Activated effector memory CD4-positive, alpha-beta T cell treated with anti-CD3 and anti-CD28 coated beads, Interleukin-2, amount 50 U/mL, for 16 hours (primary cell): ENCODE results near the gene NT5C1B.

Source experiments
- DNase-seq: peaks from one replicate; pipeline ENCODE4 v3.0.0-alpha.2; 2020

Gene NT5C1B

DNA sequence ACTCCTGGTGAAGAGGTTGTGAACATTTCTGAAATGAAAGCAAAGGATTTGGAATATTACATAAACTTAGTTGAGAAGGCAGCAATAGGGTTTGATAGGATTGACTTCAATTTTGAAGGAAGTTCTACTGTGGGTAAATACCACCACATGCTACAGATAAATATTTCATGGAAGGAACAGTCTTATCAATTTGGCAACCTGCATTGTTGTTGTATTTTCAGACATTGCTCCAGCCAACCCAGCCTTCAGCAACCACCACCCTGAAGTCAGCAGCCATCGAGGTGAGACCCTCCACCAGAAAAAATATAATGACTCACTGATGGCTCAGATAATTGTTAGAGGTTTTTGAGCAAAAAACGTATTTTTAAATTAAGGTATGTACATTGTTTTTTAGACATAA is 38.9 kb downstream of the NT5C1B start:
- DNase-seq, result no peak

DNA sequence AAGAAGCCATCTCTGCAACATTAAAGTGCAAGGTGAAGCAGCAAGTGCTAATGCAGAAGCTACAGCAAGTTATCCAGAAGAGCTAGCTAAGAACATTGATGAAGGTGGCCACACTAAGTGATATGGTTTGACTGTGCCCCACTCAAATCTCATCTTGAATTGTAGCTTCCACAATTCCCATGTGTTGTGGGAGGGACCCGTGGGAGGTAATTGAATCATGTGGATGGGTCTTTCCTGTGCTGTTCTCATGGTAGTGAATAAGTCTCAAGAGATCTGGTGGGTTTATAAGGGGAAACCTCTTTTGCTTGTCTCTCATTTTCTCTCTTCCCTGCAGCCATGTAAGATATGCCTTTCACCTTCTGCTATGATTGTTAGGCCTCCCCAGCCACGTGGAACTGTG is 40.3 kb downstream of the NT5C1B start:
- DNase-seq, result no peak

DNA sequence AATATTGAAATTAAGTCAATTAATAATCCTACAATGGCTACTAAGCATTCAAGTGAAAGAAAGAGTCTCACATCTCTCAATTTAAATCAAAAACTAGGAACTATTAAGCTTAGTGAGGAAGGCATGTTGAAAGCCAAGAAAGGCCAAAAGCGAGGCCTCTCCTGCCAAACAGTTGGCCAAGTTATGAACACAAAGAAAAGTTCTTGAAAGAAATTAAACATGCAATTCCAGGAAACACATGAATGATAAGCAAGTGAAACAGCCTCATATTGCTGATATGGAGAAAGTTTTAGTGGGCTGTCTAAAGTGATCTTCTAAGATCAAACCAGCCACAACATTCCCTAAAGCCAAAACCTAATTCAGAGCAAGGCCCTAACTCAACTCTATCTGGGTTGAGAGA is 40.7 kb downstream of the NT5C1B start:
- DNase-seq, result no peak

DNA sequence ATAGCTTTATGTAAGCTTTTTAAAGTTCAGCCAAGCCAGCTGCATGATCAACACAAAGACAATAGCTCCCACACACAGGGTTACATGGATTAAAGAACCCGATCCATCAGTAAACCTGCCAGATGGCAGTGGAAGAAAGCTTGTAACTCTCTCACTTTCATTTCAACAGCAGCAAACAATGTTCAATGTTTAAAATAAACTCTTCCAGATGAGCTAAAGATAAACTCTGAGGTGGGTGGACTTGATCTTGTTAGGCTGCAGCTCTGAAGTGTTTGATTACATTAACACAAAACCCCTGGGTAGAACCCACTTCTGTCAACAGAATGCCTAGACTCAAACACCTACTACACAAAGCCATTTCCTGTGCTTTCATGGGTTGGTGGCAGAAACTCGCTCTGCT is 42.8 kb downstream of the NT5C1B start:
- no peak for DNase-seq

DNA sequence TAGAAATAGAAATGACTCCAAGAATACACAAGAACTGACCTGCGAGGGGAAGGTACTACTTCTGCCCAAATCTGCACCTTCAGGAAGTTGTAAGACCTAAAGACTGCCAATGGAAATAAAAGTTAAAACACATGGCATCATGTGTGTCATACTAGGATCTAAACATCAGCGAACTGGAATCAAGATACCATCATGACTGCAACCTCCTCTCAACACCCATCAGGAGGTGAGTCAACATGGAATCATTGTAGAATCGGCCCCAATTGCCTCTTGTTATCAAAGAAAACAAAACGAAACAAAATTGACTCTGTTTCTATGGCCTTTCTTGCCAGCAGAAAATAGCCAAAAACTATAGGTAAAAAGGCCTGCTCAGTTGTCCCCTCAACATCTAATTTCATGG is 44.0 kb downstream of the NT5C1B start:
- DNase-seq, result no peak

DNA sequence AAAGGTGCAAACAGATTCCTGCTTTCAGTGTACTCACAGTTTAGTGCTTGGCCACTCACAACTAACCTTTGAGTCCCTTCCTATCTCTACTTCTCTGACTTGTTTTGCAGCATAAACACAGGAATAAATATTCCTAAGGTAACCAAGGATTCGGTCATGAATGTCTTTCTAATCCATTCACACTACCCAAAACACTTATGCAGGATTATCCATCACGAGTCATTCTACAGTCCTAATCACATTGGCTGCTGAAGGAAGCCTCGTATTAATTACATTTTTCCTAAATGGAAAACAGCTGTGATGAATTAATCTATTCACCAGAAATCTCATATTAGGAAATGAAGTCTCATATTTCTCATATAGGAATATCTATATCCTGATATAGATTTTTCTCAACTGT is 45.2 kb downstream of the NT5C1B start:
- no peak for DNase-seq

DNA sequence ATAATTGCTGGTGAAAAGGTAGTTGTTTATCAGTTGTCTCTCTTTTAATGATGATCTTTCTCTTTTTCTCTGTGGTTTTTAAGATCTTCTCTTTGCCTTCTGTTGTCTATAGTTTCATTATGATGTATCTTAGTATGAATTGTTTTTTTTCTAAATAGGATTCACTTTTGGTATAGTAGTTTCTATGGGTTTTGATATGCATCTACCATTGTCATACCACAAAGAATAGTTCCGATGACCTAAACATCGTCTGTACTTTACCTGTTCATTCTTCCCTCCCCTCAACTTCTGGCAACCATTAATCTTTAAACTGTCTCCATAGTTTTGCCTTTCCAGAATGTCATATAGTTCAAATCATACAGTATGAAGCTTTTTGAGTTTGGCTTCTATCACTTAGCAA is 48.5 kb downstream of the NT5C1B start:
- no peak for DNase-seq

DNA sequence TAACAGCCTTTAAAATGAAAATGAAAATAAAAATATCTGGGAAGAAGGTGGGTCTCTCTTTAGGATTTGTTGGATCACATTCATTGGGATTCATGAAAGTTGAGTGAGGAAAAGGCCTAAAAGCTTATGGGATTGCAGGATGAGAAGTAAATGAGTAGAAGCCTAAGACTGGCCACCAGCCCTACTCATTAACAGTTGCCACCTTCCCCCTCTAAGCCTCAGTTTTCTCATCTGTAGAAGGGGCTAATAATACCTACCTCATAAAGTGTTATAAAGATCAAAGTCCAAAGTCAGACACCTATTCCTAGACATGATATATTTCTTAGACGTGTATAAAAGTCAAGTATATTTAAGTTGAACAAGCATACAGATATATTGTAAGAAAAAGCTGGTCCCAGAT is 52.7 kb downstream of the NT5C1B start:
- no peak for DNase-seq

DNA sequence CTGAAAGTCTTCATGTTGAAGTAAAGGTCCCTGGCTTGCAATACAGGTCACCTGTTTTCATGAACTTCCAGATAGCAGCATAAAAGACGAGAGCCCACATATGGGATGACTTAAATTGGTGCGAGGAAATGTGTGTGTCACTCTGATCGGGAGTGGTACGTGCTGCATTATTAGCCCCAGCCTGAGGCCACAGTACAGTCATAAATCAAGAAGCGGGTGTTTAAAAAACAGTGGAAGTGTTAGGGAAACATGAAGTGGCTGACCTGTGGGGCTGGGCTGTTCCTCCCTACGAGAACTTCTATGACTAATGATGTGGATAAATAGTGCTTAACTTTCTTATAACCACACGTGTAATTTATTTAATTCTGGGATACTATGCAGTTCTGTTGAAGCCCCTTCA is 53.3 kb downstream of the NT5C1B start:
- no peak for DNase-seq

DNA sequence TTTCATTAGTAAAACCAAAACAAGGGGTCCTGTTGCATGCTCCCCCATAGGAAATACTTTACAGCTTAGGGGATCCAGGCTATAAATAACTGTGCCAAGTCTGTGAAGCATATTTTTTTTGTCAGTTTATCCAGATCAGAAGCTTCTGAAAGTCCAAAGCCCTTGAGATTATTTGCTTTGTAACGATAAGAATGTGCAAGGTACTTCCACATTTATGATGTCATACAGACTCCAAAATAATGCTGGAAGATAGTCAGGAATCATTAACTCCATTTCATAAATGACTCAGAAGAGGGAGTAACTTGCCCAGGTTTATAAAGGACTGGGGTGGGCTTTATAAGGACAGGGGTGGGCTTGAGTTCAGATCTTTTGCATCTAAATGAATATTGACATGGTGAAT is 58.2 kb downstream of the NT5C1B start:
- no peak for DNase-seq

DNA sequence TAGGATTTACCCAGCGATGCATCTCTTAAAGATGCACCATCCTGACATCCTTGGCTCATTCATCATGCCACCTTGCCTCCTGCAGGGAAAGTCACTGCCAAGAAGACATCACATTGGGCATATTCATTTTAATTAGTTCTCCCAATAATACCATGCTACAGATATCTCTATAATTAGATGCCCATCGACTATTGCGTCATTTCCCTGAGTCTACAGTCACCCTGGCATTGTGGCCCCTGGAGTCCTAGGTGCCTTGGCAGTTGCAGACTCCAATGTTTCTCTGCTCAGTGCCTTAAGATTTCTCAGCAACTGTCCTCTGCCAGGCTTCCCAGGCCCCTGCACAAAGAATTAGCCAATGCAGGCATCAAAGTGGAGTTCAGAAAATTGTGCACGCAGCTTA is 61.5 kb downstream of the NT5C1B start:
- no peak for DNase-seq

DNA sequence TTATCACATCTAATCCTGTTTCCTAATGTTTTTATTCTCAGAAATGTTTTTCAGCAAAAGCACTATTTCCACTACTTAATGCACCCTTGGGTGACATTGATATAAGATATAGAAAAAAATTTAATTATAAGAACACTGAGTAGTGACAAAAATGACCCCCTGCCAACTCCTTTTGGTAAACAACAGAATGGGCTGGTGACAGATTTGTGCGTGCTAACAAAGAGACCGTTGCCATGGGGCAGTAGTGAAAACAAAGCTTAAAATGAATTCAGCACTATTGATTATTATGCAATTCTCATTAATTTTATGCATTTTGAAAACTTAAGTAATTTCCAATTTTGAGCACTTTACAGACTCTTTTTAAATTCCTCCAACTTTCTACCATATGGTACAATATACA is 62.0 kb downstream of the NT5C1B start:
- no peak for DNase-seq

DNA sequence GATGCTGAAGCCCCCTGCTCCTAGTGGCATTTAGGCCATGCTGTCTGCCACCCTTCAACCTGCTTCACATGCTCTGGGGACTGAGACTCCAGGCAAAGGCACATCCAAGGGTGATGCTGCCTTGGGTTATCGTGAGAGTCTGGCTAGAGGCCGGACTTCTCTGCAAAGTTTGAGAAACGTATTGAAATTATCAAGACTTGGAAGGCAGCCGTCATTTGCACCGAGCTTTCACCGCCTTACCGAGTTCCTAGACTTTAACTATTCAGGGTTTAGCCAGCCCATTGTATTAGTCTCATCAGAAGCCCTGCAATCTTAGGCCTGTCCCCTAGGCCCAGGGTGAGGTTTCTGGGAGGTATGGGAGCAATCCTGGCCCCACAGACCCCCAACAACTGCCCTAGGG is 62.9 kb downstream of the NT5C1B start:
- no peak for DNase-seq

DNA sequence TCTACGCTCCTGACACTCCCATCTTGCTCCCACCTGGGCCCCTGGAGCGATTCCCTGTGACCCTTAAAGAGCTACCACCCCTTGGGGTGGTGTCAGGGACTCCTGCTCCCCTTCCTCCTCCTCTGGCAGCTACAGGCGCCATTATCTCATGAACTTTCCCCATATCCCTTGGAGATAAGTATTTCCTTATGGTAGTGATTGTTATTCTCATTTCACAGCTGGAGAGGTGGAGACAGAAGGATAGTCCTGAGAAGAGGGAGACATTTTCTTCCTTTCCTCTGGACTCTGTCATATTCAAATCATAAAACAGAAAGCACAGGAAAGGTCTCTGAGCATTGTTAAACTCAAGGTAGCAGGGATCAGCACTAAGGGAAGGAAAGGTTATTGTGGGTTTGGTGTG is 63.5 kb downstream of the NT5C1B start:
- no peak for DNase-seq

DNA sequence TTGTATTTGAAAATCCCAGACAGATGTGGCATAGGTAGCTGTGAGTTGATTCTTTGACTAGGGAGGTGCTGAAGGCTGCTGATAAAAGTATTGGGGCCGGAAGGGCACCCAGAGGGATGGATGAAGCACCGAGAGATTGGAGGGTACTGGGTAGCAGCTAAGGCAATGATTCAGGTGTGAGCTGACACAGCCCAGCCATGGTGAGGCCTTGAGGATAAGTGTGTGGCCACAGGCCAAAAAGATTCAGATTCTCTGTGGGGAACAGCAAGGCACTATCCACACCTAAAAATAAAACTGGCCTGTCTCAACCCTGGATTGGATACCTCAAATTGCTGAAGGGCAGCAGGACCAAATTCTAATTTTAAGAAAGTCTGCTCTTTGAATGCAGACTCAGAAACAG is 64.1 kb downstream of the NT5C1B start:
- no peak for DNase-seq

DNA sequence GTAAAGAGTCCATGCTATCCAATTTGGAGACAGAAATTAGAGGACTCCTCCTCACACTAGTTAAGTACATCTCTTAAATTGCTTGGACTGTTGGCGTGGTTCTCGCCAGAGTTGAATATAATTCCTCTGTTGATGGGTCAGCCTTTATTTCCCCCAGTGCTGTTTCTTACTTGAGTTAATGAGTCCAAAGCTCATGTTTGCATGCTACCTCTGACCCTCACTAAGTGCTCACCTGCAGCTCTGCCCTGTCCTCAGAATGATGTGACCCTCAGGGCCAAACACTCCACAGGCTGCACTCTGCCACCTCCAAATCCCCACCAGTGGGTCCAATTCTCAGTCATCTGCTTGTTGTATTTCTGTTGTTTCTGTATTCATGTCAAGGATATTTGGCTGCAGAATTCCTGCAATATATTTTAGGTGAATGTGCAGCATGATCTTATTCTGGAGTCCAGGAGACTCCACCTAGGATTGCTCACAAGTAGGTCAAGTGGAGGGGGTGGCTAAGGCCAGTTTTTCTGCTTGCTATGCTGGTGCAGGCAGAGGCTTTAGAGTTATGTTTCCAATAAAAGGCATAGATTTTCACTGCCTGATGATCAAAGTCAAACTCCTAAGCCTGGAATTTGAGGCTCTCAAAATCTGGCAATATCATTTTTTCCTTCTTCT is 66.8 kb downstream of the NT5C1B start:
- DNase-seq, result no peak

DNA sequence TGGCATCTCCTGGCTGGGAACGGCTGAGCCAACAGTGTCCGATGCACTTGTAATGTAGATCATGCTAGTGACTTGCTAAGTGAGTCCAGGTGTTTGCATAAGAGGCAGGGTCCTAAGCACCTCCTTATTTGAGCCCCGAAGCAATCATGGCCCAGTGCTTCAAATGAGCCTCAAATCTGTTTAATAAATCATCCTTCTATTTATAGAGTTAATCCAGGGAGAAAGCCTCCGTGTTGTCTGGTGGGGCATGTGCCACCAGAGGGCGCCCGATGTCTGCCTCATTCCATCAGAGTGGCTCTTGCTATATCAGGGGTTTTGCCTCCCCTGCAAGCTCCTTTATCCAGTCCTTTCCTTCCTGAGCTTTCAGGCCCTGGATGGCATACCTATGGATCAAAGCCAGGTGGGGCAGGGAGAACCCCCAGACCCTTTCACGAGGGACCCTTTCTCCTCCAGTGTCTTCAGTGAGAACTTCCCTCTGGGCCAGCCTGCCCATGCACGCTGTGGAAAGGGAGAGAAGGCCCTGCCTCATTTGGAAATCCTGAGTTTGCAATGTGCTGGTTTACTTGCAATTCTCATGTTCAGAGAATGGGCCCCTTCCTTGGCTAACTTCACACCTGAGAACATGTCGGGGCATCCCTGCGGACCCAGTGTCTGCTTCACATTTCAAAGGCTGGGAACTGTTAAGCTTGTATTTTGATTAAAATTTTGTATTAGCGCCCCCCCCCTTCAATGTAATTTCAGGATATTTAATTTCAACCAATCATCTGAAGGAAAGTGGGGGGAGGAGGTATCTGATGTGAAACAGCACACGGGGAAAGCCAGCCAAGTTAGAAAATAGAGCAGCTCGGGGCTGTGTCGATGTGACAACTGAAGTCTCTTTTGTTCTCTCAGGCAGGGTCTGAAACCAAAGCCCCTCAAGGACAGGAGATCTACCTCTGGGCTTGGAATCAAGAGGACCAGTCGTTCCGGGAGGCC is 68.6 kb downstream of the NT5C1B start:
- DNase-seq, result peak; percentile 90

DNA sequence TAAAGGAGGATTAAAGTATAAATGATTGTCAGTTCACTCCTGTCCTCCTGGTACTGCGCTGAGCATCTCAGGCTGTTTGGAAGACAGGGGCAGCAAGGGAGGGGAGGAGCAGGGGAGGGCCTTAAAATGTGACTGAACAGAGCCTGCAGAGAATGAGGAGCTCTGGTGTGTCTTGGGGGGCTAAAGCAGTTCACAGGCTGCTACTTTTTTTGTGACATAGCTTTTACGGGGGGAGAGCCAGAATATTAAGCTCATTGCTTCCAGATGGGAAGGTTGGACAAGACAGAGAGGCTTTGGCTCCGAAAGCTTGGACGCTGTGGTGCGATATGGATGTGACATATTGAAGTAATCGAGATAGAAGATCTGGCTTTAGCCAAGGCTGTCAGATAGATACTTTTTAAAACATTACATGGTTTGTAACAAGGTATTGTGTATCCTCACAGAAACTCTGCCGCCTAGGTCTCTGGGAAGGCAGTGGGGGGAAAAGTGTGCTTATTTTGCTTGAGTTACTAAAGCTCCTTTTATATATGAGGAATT is 69.4 kb downstream of the NT5C1B start:
- DNase-seq, result no peak

DNA sequence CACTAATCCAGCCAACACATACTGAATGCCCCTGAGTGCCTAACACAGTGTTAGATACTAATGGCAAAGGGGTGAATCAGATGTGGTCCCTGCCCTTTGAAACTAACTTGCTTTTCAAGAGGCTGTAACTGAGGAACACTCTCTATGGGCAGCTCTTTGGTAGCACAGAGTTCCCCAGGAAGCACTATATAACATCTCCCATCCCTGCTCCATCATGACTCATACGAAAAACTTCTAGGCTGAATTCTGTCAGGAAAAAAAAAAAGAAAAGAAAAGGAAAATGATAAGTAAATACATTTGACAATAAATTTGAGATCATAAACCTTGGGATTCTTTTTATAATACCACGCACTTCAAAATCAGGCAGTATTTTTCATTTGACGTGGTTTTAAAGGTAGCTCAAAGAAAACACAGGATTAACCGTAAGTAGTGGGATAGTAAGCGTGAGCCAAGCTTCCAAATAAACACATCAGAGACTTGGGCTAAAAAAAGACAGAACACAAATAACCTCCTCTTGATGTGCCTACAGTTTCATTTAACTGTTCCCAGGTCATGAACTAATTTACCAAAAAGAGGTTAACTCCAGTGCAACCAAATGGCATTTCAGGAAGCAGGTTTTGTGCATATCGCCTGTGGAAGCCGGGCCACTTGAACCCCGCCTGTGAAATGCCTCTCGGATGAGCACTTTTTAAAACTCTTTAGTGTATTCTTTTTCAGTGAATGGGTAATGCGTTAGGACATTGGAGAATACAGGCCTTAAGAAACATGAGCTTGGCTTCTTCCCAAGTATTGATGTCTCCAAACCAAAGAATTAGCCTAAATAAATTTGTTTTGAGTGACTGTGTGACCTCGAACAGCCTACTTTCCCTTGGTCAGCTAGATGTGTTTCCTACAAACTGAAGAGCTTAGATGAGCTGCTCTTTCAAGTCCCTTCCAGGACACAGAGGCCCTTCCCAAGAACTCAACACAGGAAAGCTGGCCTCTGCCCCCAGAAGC is 71.0 kb downstream of the NT5C1B start:
- no peak for DNase-seq

DNA sequence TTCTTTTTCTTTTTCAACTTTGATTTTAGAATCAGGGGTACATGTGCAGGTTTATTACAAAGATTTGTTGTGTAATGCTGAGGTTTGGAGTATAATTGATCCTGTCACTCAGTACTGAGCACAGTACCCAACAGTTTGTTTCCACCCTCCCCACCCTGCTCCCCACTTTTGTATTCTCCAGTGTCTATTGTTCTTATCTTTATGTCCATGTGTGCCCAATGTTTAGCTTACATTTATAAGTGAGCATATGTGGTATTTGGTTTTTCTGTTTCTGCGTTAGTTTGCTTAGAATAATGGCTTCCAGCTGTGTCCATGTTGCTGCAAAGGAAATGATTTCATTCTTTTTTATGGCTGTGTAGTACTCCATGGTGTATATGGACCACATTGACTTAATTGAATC is 72.0 kb downstream of the NT5C1B start:
- DNase-seq, result no peak

DNA sequence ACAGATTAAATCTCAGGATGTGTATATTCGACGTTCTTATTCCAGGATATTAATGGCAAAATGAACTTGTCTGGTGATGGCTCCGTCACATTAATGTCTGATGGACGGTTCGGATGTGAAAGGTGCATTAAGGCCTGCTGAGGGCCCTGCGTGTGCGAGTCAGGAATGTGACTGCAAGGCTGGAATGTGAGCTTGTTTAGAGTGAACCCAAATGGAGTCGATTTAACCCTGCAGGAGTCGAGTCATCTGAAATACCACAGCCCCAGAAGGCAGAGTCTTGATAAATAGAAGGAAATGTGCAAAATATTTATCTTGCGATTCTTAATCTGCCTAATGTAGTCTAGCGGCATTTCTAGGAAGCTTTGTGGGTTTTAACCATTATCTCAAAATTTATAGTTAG is 73.3 kb downstream of the NT5C1B start:
- DNase-seq, result no peak

DNA sequence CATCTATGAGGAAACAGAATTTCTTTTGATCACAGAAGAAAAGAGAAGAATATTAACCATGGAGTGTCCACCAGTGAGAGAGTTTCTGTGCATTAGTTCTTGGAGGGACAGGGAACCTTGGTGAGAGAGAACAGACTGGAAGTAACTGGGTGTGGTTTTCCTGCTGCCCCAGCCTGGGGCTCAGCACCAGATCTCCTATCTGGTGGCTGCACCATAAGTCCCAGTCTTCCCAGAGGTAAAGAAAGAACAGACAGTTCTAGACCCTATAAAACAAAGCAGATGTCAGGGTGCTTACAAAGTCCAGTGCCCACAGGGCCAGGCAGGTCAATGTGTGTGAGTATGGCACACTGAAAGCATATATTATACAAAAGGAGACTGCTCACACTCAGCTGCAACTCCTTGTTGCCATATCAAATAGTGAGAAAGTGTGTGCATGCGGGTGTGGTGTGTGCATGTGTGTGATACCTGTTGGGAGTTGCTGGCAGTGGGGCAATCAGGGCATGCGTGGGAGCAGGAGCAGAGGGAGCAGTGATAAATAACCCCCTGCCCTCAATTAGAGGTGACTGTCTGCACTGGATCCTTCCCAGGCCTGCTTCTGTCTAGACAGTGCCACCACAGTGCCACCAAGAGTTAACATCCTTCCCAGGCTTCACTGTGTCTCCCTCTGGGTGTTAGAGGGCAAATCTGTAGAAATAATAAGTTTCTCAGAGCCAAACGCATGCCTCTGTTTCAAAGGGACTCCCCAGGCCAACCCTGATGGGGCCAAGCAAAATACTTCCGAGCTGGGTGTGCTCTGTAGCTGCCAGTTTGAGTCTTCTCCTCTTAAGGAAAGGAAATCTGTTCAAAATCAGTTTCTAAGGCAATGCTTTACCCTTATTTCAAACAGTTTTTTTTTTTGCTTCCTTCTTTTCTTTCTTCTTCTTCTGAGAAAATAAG is 74.6 kb downstream of the NT5C1B start:
- no peak for DNase-seq
